Type B pancreatic cell (in vitro differentiated cells): ENCODE measurements around the gene ETV6. TPM values are rescaled to one million over a fixed set of nuclear protein-coding genes. Genes with fewer than 3 reads are reported as not detected.

Source experiments
- DNase-seq: peaks from one replicate; pipeline ENCODE4 v3.0.0; 2021; ENCODE audit warnings: mixed read lengths; ENCODE audit not compliant: unreplicated experiment; ENCODE audit errors: extremely low spot score
- H3K27ac Mint-ChIP-seq: 2 replicates; pipeline ENCODE4 v1.8.0; 2021; ENCODE audit warnings: mild to moderate bottlenecking, mixed read lengths
- H3K27me3 Mint-ChIP-seq: 2 replicates; pipeline ENCODE4 v1.8.0; 2021; ENCODE audit warnings: mixed read lengths
- H3K36me3 Mint-ChIP-seq: 2 replicates; pipeline ENCODE4 v1.8.0; 2021; ENCODE audit warnings: mixed read lengths
- H3K4me1 Mint-ChIP-seq: one replicate; pipeline ENCODE4 v1.8.0; 2021; ENCODE audit warnings: mixed read lengths; ENCODE audit not compliant: unreplicated experiment
- H3K4me3 Mint-ChIP-seq: 2 replicates; pipeline ENCODE4 v1.8.0; 2021; ENCODE audit warnings: mild to moderate bottlenecking, mixed read lengths
- H3K9me3 Mint-ChIP-seq: 2 replicates; pipeline ENCODE4 v1.8.0; 2021; ENCODE audit warnings: mixed read lengths
- total RNA-seq: library from RNA; stranded (reverse); gene quantifications from 2 replicates; pipeline ENCODE4 v1.2.1, GENCODE V29; 2021; ENCODE audit warnings: low replicate concordance
- TF ChIP-seq, protein P1 (sequence below): fragments of 200-600 bp; sonication (generic); conservative IDR thresholded peaks from 2 replicates; pipeline ENCODE4 v1.5.0; 2021; ENCODE audit warnings: antibody characterized with exemption, mild to moderate bottlenecking

Gene ETV6
- total RNA-seq, 1 donor from 2014 or later, result 26.5 TPM

DNA sequence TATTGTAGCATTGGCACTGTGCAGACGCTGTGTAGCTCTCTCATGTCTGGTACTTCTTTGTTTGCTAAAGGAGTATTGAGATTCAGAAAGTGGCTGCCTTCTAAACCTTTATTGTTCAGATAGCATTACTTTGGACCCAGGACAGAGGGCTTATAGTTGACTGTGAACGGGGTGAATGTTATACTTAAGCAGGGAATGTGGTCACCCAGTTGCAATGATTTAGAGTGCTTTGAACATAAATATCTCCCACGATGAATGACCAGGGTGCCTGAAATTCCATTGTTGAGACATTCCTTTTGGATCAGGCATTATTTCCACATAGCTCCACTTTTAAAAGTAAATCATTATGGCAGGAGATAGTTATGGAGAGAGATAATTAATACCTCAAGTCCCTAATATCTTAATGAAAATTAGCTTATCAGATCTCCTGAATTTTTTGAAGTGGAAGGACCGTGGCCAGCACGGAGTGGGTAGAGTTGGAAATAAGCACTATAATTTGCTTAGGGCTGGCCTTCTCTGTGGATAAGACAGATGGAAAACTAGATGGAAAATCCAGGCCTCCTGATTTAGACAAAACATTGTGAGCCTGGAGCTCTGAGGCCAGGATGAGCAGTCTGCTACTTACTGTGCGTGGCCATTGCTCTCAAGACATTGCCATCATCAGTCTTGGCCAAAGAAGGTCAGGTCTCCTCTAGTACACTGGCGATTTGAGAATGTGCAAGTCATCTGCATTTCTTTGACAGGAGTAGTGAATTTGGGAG, 114.5 kb downstream of the ETV6 start:
- Mint-ChIP-seq H3K36me3 (peaks cover 36% of the 10 kb centered on the region), H3K27me3 (no peaks in the 10 kb centered on the region), H3K4me1 (peaks cover 23% of the 10 kb centered on the region), H3K4me3 (no peak overlapping the region), H3K27ac (no peak overlapping the region), H3K9me3 (no peaks in the 10 kb centered on the region)
- DNase-seq, result no peak
- TF ChIP-seq, protein P1, sequence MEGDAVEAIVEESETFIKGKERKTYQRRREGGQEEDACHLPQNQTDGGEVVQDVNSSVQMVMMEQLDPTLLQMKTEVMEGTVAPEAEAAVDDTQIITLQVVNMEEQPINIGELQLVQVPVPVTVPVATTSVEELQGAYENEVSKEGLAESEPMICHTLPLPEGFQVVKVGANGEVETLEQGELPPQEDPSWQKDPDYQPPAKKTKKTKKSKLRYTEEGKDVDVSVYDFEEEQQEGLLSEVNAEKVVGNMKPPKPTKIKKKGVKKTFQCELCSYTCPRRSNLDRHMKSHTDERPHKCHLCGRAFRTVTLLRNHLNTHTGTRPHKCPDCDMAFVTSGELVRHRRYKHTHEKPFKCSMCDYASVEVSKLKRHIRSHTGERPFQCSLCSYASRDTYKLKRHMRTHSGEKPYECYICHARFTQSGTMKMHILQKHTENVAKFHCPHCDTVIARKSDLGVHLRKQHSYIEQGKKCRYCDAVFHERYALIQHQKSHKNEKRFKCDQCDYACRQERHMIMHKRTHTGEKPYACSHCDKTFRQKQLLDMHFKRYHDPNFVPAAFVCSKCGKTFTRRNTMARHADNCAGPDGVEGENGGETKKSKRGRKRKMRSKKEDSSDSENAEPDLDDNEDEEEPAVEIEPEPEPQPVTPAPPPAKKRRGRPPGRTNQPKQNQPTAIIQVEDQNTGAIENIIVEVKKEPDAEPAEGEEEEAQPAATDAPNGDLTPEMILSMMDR, result no peak

DNA sequence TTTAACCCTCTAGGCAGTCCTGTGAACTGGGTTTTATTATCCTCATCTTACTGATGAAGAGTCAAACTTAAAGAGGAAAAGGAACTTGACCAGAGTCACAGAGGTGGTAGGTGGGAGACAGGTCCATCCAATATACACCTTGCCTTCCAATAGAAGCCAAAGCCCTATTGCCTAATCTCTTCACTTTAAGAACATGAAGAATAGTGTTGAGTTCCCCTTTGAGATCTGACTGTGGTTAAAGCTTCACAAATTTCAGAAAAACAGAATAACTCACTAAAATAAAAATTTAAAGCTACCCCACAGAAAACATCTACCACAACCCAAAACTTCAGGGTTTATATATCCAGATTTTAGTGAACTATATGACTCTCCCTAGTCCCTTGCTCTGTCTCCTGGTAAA, 115.4 kb downstream of the ETV6 start:
- TF ChIP-seq, protein P1, result no peak
- H3K27ac Mint-ChIP-seq, result no peak overlapping the region
- H3K4me1 Mint-ChIP-seq, result peaks cover 28% of the 10 kb centered on the region
- H3K9me3 Mint-ChIP-seq, result no peaks in the 10 kb centered on the region
- no peak for DNase-seq
- peaks cover 43% of the 10 kb centered on the region for H3K36me3 Mint-ChIP-seq
- no peak overlapping the region for H3K4me3 Mint-ChIP-seq
- no peaks in the 10 kb centered on the region for H3K27me3 Mint-ChIP-seq

DNA sequence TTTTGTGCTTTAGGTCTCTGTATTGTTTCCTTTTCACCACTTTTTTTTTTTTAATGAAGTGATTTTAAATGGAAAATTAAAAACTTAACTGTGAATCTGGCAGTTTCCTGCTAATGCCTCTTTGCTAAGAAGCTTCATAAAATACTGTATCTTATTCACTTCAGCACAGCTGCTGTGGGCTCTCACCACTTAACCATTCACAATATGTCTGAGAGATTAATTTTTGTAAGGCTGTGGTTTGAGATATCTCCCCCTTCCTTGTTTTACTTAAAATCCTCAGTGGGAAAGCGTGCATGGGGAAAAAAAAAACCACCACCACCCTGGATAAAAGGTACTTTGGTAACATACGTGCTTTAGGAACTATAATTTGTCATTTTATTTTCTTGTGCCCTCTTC, 115.9 kb downstream of the ETV6 start:
- H3K27ac Mint-ChIP-seq, result peak overlapping the region; percentile 80

DNA sequence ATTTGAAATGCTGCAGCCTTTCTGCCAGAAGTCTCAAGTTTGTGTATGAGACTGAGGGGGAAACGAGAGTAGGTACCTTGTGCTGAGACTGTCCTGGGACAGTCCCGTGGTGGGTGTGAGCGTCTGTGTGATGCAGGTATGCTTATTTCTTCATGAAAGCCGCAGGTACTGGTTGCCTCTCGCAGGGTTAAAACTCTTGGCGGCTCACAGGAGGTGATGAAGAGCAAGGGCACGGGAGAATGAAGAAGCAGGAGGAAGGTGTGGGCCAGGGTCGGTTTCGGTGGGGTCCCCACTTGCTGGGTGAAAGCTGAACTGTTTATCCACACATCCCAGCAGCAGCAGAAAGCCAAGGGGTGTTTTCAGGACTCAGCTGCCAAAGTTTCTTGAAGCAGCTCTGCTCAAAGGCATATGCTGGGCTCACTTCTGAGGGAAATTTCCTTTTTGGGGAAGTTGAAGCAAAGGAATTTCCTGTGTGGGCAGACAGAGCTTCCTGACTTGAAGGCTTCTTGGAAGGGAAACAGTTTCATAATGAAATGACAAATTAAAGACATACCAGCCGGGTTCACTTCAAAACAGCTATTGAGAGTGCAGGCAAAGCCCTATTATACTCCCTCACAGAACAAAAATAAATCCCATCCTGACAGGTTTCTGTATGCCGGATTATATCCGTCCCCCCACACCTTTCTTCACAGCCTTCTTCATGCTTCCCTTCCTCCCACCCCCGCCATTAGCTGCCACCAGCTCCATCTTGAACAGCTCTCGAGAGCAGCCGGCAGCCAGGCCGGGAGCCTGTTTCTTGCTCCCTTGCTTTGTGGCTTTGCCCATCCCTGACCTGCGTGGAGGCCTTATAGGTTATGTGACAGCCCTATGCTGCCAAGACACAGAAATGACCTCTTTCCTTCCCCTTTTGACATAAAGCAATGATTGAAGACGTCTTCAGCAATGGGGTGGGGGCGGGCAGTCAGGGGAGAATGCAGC, 116.6 kb downstream of the ETV6 start:
- Mint-ChIP-seq H3K4me3 (peak overlapping the region; percentile 58), H3K36me3 (peaks cover 37% of the 10 kb centered on the region), H3K27me3 (no peaks in the 10 kb centered on the region), H3K4me1 (peaks cover 28% of the 10 kb centered on the region), H3K27ac (peak overlapping the region; percentile 80), H3K9me3 (no peaks in the 10 kb centered on the region)
- TF ChIP-seq, protein P1, result no peak
- no peak for DNase-seq

More for the DNA sequence above, 115.9 kb downstream of the ETV6 start:
- Mint-ChIP-seq H3K27me3 (no peaks in the 10 kb centered on the region), H3K4me1 (peaks cover 28% of the 10 kb centered on the region), H3K9me3 (no peaks in the 10 kb centered on the region), H3K4me3 (no peak overlapping the region), H3K36me3 (peaks cover 38% of the 10 kb centered on the region)
- DNase-seq, result no peak
- TF ChIP-seq, protein P1, result no peak

DNA sequence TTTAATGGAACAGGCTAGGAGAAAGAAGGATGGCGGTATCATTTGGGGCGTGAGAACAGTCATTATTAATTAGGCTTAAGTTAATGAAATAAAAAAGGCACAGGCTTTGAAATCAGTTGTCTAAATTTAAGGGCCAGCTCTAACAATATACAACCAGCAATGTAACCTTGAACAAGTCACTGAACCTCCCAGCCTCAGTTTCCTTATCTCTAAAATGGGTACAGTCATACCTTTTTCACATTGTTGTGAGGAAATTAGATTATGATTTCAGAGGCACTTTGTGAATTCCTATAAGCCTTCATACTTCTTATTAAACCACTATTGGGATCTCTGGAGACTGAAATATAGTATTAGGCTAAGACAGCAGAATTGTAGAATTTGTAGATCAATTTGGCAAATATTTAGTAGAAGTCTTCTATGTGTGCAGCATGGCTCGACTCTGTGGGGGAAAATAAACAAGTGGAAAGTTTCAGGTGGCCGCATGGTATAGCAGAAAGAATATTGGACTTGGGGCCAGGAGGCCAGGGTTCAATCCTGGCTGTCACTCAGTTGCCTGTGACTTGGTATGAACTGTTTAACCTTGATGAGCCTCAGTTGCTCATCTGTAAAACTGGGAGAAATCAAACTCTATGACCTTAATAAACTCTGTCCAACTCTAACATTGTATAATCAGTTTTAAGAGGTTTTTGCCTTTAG, 117.7 kb downstream of the ETV6 start:
- TF ChIP-seq, protein P1, result no peak
- H3K36me3 Mint-ChIP-seq, result peaks cover 36% of the 10 kb centered on the region
- peak overlapping the region; percentile 58 for H3K4me3 Mint-ChIP-seq
- H3K4me1 Mint-ChIP-seq, result peaks cover 32% of the 10 kb centered on the region
- DNase-seq, result no peak
- no peaks in the 10 kb centered on the region for H3K27me3 Mint-ChIP-seq
- H3K27ac Mint-ChIP-seq, result peak overlapping the region; percentile 80
- H3K9me3 Mint-ChIP-seq, result no peaks in the 10 kb centered on the region
